Measurements from ENCODE around the gene ACOX1. TPM values are rescaled to one million over a fixed set of nuclear protein-coding genes. Genes with fewer than 3 reads are reported as not detected.

The ACOX1 gene
- total RNA-seq: 10 to 100 TPM; 31.3 to 42.1 TPM

DNA sequence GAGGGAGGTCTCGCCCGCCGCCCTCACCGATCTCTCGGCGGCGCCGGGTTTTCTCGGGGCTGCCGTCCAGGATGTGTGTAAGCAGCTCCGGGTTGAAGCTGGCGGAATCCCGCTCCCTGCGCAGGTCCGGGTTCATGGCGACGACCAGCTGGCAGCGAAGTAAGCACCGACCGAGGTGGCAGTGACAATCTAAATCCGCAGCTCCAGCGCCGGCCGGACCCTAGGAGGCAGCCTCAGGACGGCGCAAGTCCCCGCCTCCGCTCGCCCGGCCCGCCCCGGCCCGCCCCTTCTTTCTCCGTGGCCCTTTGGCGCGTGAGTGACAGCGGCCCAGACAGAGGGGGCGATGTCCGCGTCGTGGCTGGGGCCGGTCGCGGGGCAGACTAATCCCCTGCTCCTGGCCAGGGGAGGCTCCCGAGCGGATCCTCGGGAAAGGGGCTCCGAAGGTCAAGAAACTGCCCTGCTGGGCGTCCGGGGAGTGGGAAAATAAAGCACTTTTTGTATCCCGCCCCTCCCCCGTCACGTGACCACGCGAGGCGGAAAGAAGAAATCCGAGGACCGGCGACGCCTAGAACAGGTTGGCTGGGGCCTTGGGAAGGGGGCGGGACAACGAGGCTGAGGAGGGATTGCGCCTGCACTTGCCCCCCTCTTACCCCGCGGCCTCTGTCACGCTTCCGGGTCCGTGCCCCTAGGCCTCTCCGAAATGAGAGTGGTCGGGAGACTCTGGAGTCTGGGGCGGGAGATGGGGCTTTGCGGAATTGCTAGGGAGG, at the start of gene ACOX1, which contains the start of gene TEN1:
Gene ACOX1, minus strand, starts transcription at position 229 of the 767 bp plus-strand sequence. Its CDS starts 93 bp downstream, at position 136.
Gene TEN1, plus strand, starts transcription at position 303 of the 767 bp plus-strand sequence. CDS start 6,953 bp downstream, outside the sequence.
- no peaks in the 10 kb centered on the region for H3K9me3 Mint-ChIP-seq
- ATAC-seq (peak; percentile 95 to 97), DNase-seq (ENCODE audit: low spot score in 2 of 2) (peak; percentile 93 to 95)
- H3K36me3 Mint-ChIP-seq: peaks cover 5 to 6% of the 10 kb centered on the region in 2 donors
- H3K27ac Mint-ChIP-seq: peak within 1 kb of the TSS; percentile 99 to 100

GRCh38 chr17:76027159-76027839, 48.3 kb upstream of the ACOX1 start, which contains the start of gene EVPL:
Gene EVPL (minus strand): TSS chr17:76027306. CDS start chr17:76027198, 108 bp downstream.
- Mint-ChIP-seq H3K27ac (no peak within 1 kb of the TSS), H3K9me3 (no peaks in the 10 kb centered on the region), H3K36me3 (no peaks in the 10 kb centered on the region)
- peak in 1 of 2 donors; percentile 22 for ATAC-seq
- DNase-seq (ENCODE audit: low spot score in 2 of 2): no peak

DNA sequence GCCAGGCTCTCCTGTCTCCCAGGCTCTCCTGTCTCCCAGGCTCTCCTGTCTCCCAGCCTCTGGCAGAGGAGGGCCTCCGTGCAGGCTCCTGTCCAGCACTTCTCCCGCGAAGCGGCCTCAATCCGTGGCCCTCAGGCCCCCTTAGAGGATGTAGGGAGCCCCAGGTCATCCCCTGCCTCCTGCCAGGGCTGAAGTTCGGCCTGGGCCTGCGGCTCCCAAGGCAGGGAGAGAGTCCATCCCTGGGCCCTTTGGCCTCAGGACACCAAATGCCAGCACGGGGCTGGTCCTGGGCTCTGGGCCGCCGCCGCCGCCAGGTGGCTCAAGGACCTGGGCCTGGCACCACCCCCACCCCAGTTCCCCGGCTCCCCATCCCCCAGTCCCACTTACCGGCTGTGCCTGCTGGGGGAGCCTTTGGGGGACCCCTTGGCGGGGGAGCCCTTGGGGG, 47.8 kb upstream of the ACOX1 start:
- Mint-ChIP-seq H3K36me3 (no peaks in the 10 kb centered on the region), H3K27ac (no peak overlapping the region), H3K9me3 (no peaks in the 10 kb centered on the region)
- DNase-seq (ENCODE audit: low spot score in 2 of 2) (no peak), ATAC-seq (no peak)

- ATAC-seq (no peak), DNase-seq (ENCODE audit: low spot score in 2 of 2) (no peak)
- no peaks in the 10 kb centered on the region for H3K9me3 Mint-ChIP-seq
- no peak overlapping the region for H3K27ac Mint-ChIP-seq
- no peaks in the 10 kb centered on the region for H3K36me3 Mint-ChIP-seq
Measured at GRCh38 chr17:76025294-76025693, 46.3 kb upstream of the ACOX1 start.

GRCh38 chr17:76024353-76024752, 45.4 kb upstream of the ACOX1 start:
- ATAC-seq (no peak), DNase-seq (ENCODE audit: low spot score in 2 of 2) (no peak)
- Mint-ChIP-seq H3K36me3 (no peaks in the 10 kb centered on the region), H3K9me3 (no peaks in the 10 kb centered on the region), H3K27ac (no peak overlapping the region)

GRCh38 chr17:76023900-76024237, 44.9 kb upstream of the ACOX1 start:
- DNase-seq (ENCODE audit: low spot score in 2 of 2) (no peak), ATAC-seq (no peak)
- no peaks in the 10 kb centered on the region for H3K9me3 Mint-ChIP-seq
- H3K27ac Mint-ChIP-seq: no peak overlapping the region
- H3K36me3 Mint-ChIP-seq: no peaks in the 10 kb centered on the region

GRCh38 chr17:76022973-76023899, 44.3 kb upstream of the ACOX1 start:
- no peak for ATAC-seq
- DNase-seq (ENCODE audit: low spot score in 2 of 2): no peak
- no peak overlapping the region for H3K27ac Mint-ChIP-seq
- no peaks in the 10 kb centered on the region for H3K9me3 Mint-ChIP-seq
- H3K36me3 Mint-ChIP-seq: no peaks in the 10 kb centered on the region

GRCh38 chr17:76022285-76022684, 43.3 kb upstream of the ACOX1 start:
- Mint-ChIP-seq H3K27ac (no peak overlapping the region), H3K9me3 (no peaks in the 10 kb centered on the region), H3K36me3 (no peaks in the 10 kb centered on the region)
- ATAC-seq (no peak), DNase-seq (ENCODE audit: low spot score in 2 of 2) (no peak)

DNA sequence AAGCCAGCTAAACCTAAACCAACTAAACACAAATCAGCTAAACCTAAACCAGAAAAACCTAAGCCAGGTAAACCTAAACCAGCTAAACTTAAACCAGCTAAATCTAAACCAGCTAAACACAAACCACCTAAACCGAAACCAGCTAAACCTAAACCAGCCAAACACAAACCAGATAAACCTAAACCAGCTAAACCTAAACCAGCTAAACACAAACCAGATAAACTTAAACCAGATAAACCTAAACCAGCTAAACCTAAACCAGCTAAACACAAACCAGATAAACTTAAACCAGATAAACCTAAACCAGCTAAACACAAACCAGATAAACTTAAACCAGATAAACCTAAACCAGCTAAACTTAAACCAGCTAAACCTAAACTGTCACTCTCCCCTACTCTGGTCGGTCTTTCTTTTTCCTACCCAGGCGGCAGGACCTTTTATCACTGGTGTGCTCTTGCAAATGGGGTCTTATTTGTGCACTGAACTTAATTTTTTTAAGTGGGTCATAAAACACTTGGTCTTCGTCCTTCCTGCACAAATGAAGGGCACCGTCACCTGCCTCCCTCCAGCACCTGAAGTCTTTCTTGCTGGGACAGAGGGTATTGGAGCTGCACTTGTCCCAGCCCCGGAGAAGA, 41.0 kb upstream of the ACOX1 start:
- H3K27ac Mint-ChIP-seq: peak overlapping the region; percentile 33 to 88
- DNase-seq (ENCODE audit: low spot score in 2 of 2) (no peak), ATAC-seq (no peak)
- no peaks in the 10 kb centered on the region for H3K36me3 Mint-ChIP-seq
- H3K9me3 Mint-ChIP-seq: no peaks in the 10 kb centered on the region

GRCh38 chr17:76018801-76019200, 39.8 kb upstream of the ACOX1 start:
- H3K9me3 Mint-ChIP-seq: no peaks in the 10 kb centered on the region
- H3K27ac Mint-ChIP-seq: peak overlapping the region in 1 of 2 donors; percentile 76
- no peak for DNase-seq (ENCODE audit: low spot score in 2 of 2)
- no peaks in the 10 kb centered on the region for H3K36me3 Mint-ChIP-seq
- no peak for ATAC-seq

DNA sequence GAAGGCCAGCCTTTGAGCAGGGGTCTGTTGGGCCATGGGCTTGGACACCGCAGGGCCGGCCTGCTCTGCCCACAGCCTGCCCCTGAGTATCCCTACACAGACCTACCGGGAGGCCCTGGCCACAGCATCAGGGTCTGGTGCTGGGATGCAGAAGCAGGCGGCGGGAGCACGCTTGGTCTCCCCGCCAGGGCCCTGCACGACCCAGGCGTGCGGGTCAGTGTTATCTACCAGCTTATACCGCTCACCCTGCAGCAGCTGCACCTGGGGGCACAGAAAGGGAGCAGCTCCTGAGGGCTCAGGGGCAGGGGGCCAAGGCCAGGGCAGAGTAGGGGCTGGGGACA, 39.3 kb upstream of the ACOX1 start:
- ATAC-seq (no peak), DNase-seq (ENCODE audit: low spot score in 2 of 2) (no peak)
- no peaks in the 10 kb centered on the region for H3K36me3 Mint-ChIP-seq
- no peaks in the 10 kb centered on the region for H3K9me3 Mint-ChIP-seq
- peak overlapping the region in 1 of 2 donors; percentile 76 for H3K27ac Mint-ChIP-seq

- no peaks in the 10 kb centered on the region for H3K9me3 Mint-ChIP-seq
- no peaks in the 10 kb centered on the region for H3K36me3 Mint-ChIP-seq
- ATAC-seq: no peak
- H3K27ac Mint-ChIP-seq: no peak overlapping the region
- no peak for DNase-seq (ENCODE audit: low spot score in 2 of 2)
Measured at GRCh38 chr17:76017481-76018339, 38.7 kb upstream of the ACOX1 start.

DNA sequence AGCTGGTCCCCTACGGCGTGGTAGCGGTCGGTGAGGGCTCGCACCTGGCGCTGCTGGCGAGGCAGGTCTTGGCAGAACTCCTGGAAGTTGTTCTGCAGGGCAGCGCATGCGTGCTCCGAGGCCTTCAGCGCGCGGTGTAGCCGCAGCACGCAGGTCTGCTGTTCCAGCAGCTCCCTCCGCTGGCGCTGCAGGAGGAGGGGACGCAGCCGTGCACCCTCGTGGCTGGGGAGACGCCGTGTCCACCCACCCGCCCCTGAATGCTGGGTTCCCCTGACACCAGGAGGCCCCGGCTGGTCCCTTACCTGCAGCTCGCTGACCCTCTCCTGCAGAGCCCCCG, 35.9 kb upstream of the ACOX1 start:
- ATAC-seq: no peak
- H3K36me3 Mint-ChIP-seq: no peaks in the 10 kb centered on the region
- H3K27ac Mint-ChIP-seq: no peak overlapping the region
- DNase-seq (ENCODE audit: low spot score in 2 of 2): no peak
- H3K9me3 Mint-ChIP-seq: no peaks in the 10 kb centered on the region

GRCh38 chr17:76014100-76014924, 35.3 kb upstream of the ACOX1 start:
- DNase-seq (ENCODE audit: low spot score in 2 of 2): peak; percentile 79 to 84
- peak; percentile 98 for ATAC-seq
- Mint-ChIP-seq H3K36me3 (no peaks in the 10 kb centered on the region), H3K9me3 (no peaks in the 10 kb centered on the region), H3K27ac (peak overlapping the region in 1 of 2 donors; percentile 54)

DNA sequence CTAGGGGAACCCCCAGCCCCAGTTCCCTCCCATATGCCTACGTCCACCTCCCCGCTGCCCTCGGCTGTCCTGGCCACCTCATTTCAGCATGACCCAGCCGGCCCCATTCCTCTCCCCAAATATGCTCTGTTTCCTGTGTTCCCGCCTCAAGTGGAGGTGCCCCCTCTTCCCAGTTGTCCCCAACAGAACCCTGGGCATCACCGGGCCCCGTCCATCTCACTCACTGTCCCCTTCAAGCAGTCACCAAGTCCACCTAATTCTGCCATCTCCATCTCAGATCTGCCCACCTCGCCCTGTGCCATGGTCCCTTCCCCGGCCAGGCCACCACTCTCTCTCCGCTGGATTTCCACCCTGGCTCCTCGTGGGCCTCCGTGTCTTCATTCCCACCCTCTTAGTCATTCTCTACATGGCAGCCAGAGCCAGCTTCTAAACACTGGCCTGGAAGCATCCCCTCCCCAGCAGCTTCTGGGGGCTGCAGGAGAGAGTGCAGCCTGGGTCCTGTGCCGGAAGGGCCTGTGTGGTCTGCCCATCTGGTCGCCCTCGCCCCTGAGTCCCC, 34.5 kb upstream of the ACOX1 start:
- ATAC-seq: no peak
- Mint-ChIP-seq H3K27ac (peak overlapping the region in 1 of 2 donors; percentile 54), H3K36me3 (no peaks in the 10 kb centered on the region)

More for the DNA sequence above, 34.5 kb upstream of the ACOX1 start:
- H3K9me3 Mint-ChIP-seq: no peaks in the 10 kb centered on the region
- DNase-seq (ENCODE audit: low spot score in 2 of 2): no peak

Data from activated naive CD4-positive, alpha-beta T cell treated with anti-CD3 and anti-CD28 coated beads, Interleukin-2, amount 50 U/mL, for 72 hours (primary cell).